Type B pancreatic cell (in vitro differentiated cells): ENCODE measurements around the gene PHTF2. TPM values are rescaled to one million over a fixed set of nuclear protein-coding genes. Genes with fewer than 3 reads are reported as not detected.

ENCODE experiments used
- DNase-seq: peaks from one replicate; pipeline ENCODE4 v3.0.0; 2021; ENCODE audit warnings: mixed read lengths; ENCODE audit not compliant: unreplicated experiment; ENCODE audit errors: extremely low spot score
- H3K27ac Mint-ChIP-seq: 2 replicates; pipeline ENCODE4 v1.8.0; 2021; ENCODE audit warnings: mild to moderate bottlenecking, mixed read lengths
- H3K27me3 Mint-ChIP-seq: 2 replicates; pipeline ENCODE4 v1.8.0; 2021; ENCODE audit warnings: mixed read lengths
- H3K36me3 Mint-ChIP-seq: 2 replicates; pipeline ENCODE4 v1.8.0; 2021; ENCODE audit warnings: mixed read lengths
- H3K4me1 Mint-ChIP-seq: one replicate; pipeline ENCODE4 v1.8.0; 2021; ENCODE audit warnings: mixed read lengths; ENCODE audit not compliant: unreplicated experiment
- H3K4me3 Mint-ChIP-seq: 2 replicates; pipeline ENCODE4 v1.8.0; 2021; ENCODE audit warnings: mild to moderate bottlenecking, mixed read lengths
- H3K9me3 Mint-ChIP-seq: 2 replicates; pipeline ENCODE4 v1.8.0; 2021; ENCODE audit warnings: mixed read lengths
- total RNA-seq: library from RNA; stranded (reverse); gene quantifications from 2 replicates; pipeline ENCODE4 v1.2.1, GENCODE V29; 2021; ENCODE audit warnings: low replicate concordance
- TF ChIP-seq, protein P1 (sequence below): fragments of 200-600 bp; sonication (generic); conservative IDR thresholded peaks from 2 replicates; pipeline ENCODE4 v1.5.0; 2021; ENCODE audit warnings: antibody characterized with exemption, mild to moderate bottlenecking

PHTF2 gene
- total RNA-seq, 1 donor from 2014 or later: 18.6 TPM

DNA sequence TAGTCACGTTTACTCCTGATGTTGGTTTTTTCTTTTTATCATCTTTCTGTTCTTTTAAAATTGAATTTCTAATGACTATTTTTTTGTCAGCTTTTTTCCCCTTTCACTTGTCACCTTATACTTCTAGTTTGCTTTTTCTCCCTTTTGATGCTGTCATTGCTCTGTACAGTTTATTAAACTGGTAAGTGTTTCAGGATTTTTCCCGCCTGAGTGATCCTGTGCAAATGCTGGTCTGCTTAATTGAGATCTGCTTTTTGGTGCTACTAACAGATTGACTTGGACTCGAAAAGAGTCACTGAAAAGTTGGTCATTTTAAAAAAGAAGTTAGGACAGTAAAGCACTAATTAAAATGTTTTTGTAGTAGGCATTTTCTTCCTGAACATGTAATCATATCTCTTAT is 95.2 kb downstream of the PHTF2 start:
- Mint-ChIP-seq H3K4me1 (no peaks in the 10 kb centered on the region), H3K4me3 (no peak overlapping the region), H3K27me3 (no peaks in the 10 kb centered on the region), H3K36me3 (peaks cover 4% of the 10 kb centered on the region), H3K9me3 (no peaks in the 10 kb centered on the region), H3K27ac (no peak overlapping the region)
- TF ChIP-seq, protein P1, sequence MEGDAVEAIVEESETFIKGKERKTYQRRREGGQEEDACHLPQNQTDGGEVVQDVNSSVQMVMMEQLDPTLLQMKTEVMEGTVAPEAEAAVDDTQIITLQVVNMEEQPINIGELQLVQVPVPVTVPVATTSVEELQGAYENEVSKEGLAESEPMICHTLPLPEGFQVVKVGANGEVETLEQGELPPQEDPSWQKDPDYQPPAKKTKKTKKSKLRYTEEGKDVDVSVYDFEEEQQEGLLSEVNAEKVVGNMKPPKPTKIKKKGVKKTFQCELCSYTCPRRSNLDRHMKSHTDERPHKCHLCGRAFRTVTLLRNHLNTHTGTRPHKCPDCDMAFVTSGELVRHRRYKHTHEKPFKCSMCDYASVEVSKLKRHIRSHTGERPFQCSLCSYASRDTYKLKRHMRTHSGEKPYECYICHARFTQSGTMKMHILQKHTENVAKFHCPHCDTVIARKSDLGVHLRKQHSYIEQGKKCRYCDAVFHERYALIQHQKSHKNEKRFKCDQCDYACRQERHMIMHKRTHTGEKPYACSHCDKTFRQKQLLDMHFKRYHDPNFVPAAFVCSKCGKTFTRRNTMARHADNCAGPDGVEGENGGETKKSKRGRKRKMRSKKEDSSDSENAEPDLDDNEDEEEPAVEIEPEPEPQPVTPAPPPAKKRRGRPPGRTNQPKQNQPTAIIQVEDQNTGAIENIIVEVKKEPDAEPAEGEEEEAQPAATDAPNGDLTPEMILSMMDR: no peak
- DNase-seq: no peak

DNA sequence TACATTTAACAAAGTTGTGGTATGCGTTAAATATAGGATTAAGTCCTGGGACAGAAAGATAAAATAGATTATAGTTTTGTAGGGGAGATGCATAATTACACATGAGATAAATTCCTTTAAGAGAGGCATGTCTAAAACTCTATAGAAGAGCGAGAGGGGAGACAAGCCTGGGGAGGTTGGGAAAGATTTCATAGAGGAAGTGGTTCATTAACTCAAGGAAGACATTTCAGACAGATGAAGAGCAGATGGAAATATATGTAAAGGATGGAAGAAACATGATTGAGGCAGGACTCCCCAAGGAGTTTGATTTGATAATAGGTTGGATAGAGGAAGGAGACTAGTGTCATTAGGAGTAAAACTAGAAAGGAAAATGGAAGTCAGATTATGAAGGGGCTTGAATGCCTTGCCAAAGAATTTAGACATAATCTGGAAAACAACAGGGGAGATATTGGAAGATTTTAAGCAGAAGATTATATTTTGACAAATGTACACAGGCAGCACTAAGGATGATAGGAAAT is 96.1 kb downstream of the PHTF2 start:
- no peaks in the 10 kb centered on the region for H3K9me3 Mint-ChIP-seq

DNA sequence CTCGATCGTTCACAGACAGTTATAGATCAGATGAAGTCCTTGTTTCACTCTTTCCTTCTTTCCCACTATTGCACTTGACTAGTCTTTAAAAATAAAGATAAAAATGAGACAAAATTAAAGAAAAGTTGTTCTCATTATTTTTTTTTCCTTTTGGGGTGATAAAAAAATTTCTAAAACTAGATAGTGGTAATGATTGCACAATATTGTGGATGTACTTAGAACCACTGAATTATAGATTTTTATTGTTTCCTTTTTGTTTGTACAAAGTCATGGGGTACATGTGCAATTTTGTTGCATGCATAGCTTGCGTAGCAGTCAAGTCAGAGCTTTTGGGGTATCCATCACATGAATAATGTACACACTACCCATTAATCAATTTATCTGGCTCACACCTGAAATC is 97.3 kb downstream of the PHTF2 start:
- H3K4me1 Mint-ChIP-seq: no peaks in the 10 kb centered on the region
- TF ChIP-seq, protein P1: no peak
- no peaks in the 10 kb centered on the region for H3K9me3 Mint-ChIP-seq
- no peak overlapping the region for H3K27ac Mint-ChIP-seq
- DNase-seq: no peak
- no peak overlapping the region for H3K4me3 Mint-ChIP-seq
- H3K36me3 Mint-ChIP-seq: no peaks in the 10 kb centered on the region
- no peaks in the 10 kb centered on the region for H3K27me3 Mint-ChIP-seq

More for the DNA sequence above, 96.1 kb downstream of the PHTF2 start:
- DNase-seq: no peak
- Mint-ChIP-seq H3K36me3 (peaks cover 4% of the 10 kb centered on the region), H3K27ac (no peak overlapping the region), H3K4me1 (no peaks in the 10 kb centered on the region), H3K27me3 (no peaks in the 10 kb centered on the region), H3K4me3 (no peak overlapping the region)
- TF ChIP-seq, protein P1: no peak

DNA sequence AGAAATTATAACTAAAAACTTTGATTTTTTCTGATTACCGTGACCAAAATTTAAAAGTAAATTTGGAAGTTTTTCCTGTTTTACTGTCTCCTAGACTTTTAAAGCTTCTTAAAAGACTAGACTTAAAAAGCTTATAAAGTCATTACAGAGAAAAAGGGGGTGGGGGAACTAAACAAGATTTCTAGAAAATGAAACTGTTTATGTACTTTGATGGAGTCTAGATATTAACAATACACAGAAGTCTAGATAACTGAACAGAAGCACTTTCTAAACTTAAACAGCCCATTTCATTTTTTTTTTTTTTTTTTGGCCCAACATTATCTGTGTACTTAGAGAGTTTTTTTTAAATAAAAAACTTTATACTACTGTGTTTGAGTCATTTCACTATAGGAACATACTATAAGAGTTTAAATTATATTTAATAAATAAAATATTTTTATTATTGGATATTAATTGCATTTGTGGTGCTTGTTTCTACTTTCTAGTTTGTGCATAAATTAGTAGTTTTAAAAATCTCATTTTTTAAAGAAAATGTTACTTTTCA is 98.5 kb downstream of the PHTF2 start:
- no peaks in the 10 kb centered on the region for H3K36me3 Mint-ChIP-seq
- H3K27me3 Mint-ChIP-seq: no peaks in the 10 kb centered on the region
- no peak overlapping the region for H3K27ac Mint-ChIP-seq
- H3K4me3 Mint-ChIP-seq: no peak overlapping the region
- DNase-seq: no peak
- no peaks in the 10 kb centered on the region for H3K9me3 Mint-ChIP-seq
- H3K4me1 Mint-ChIP-seq: no peaks in the 10 kb centered on the region
- TF ChIP-seq, protein P1: no peak

DNA sequence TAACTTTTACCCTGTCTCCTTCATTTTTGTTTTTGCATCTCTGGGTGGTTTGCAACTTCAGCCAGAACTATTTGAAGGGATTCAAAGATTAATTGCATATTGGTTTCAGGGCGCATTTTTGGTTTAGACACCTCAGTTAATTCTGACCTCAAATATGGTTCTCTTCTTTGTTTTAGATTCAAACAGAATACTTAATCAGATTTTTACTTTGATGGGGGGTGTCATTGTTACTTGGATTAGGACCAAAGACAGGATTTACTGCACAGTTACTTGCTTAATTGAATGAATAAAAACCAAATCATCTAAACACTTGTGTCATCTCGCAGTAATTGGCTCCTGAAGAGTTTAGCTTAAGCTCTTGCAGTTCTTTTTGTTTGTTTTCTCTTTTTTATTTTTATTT is 100.9 kb downstream of the PHTF2 start:
- no peaks in the 10 kb centered on the region for H3K4me1 Mint-ChIP-seq
- H3K27ac Mint-ChIP-seq: no peak overlapping the region
- no peaks in the 10 kb centered on the region for H3K9me3 Mint-ChIP-seq
- no peaks in the 10 kb centered on the region for H3K27me3 Mint-ChIP-seq
- no peak for DNase-seq
- H3K4me3 Mint-ChIP-seq: no peak overlapping the region
- H3K36me3 Mint-ChIP-seq: peaks cover 3% of the 10 kb centered on the region
- TF ChIP-seq, protein P1: no peak
